IPS-18c (cell line): ENCODE data around the gene HOXC6.
"Not testable (repeated sequence)": the region's sequence is repeated elsewhere in the genome, so short reads cannot be mapped to it uniquely, and the experiment has no call there.

Experiments used
- H3K4me3 ChIP-seq: 2 replicates; pipeline ENCODE4 v1.7.0; 2013; ENCODE audit warnings: low read depth, mild to moderate bottlenecking, low read length, moderate library complexity; ENCODE audit not compliant: insufficient read depth
- H3K9me3 ChIP-seq: one replicate; pipeline ENCODE4 v1.6.1; 2013; ENCODE audit warnings: mild to moderate bottlenecking, low read length, moderate library complexity; ENCODE audit not compliant: control insufficient read depth, insufficient read depth

HOXC6 gene

GRCh38 chr12:54079115-54079514 lies 50.9 kb downstream of the HOXC6 start:
- not testable (repeated sequence) for H3K4me3 ChIP-seq, H3K9me3 ChIP-seq
